Mesenchymal stem cell (in vitro differentiated cells and primary cell): Measurements from ENCODE around the gene PNLIPRP3.

ENCODE experiments used
- DNase-seq: peaks from one replicate; pipeline ENCODE4 v3.0.0-alpha.2; 2013
- H2AFZ ChIP-seq: one replicate; pipeline ENCODE4 v1.6.1; 2013; ENCODE audit warnings: low read depth, mild to moderate bottlenecking, control low read depth, inconsistent platforms, low read length, moderate library complexity
- H2AK5ac ChIP-seq: 2 replicates; pipeline ENCODE4 v1.6.1; 2013; ENCODE audit warnings: low read length, moderate library complexity, mild to moderate bottlenecking, inconsistent platforms; ENCODE audit not compliant: severe bottlenecking
- H2BK120ac ChIP-seq: one replicate; pipeline ENCODE4 v1.6.1; 2013; ENCODE audit warnings: low read depth, mild to moderate bottlenecking, inconsistent platforms, low read length, moderate library complexity
- H2BK12ac ChIP-seq, 2 experiments: one replicate each; pipeline ENCODE4 v1.6.1; 2013; ENCODE audit warnings: inconsistent platforms in 2 of 2, low read length in 2 of 2, mild to moderate bottlenecking in 2 of 2, moderate library complexity in 2 of 2, control low read depth in 1 of 2
- H2BK15ac ChIP-seq: one replicate; pipeline ENCODE4 v1.6.1; 2013; ENCODE audit warnings: mild to moderate bottlenecking, low read depth, inconsistent platforms; ENCODE audit not compliant: poor library complexity, severe bottlenecking
- H2BK5ac ChIP-seq: 2 replicates; pipeline ENCODE4 v1.6.1; 2013; ENCODE audit warnings: low read depth, mild to moderate bottlenecking, low read length, control low read depth, inconsistent platforms; ENCODE audit not compliant: poor library complexity, severe bottlenecking
- H3K14ac ChIP-seq, 2 experiments: one replicate each; pipeline ENCODE4 v1.6.1; 2013; ENCODE audit warnings: inconsistent platforms in 2 of 2, low read length in 2 of 2, control low read depth in 1 of 2, mild to moderate bottlenecking in 1 of 2, moderate library complexity in 1 of 2
- H3K18ac ChIP-seq, 2 experiments: one replicate each; pipeline ENCODE4 v1.6.1; 2013; ENCODE audit warnings: inconsistent platforms in 2 of 2, low read length in 2 of 2, control low read depth in 1 of 2, low read depth in 1 of 2, mild to moderate bottlenecking in 1 of 2
- H3K23ac ChIP-seq, 2 experiments: one replicate each; pipeline ENCODE4 v1.6.1; 2013; ENCODE audit warnings: inconsistent platforms in 2 of 2, low read length in 2 of 2, mild to moderate bottlenecking in 2 of 2, moderate library complexity in 2 of 2, control low read depth in 1 of 2
- H3K27ac ChIP-seq: 2 replicates; pipeline ENCODE4 v1.5.1; 2013; ENCODE audit warnings: mild to moderate bottlenecking, moderate library complexity, low read length, control low read depth, inconsistent platforms; ENCODE audit not compliant: poor library complexity, severe bottlenecking
- H3K27me3 ChIP-seq, 2 experiments: 2 replicates each; pipeline versions ENCODE4 v1.6.1 to v1.7.0; 2013; ENCODE audit warnings: low read length in 2 of 2, mild to moderate bottlenecking in 2 of 2, moderate library complexity in 2 of 2, control low read depth in 1 of 2, inconsistent platforms in 1 of 2; ENCODE audit not compliant: control insufficient read depth in 1 of 2, insufficient read depth in 1 of 2
- H3K36me3 ChIP-seq, 2 experiments: 2 replicates each; pipeline versions ENCODE4 v1.6.1 to v1.7.0; 2013; ENCODE audit warnings: low read length in 2 of 2, control low read depth in 1 of 2, inconsistent platforms in 1 of 2, low read depth in 1 of 2, mild to moderate bottlenecking in 1 of 2; ENCODE audit not compliant: insufficient read depth in 2 of 2, control insufficient read depth in 1 of 2
- H3K4ac ChIP-seq, 2 experiments: one replicate each; pipeline ENCODE4 v1.6.1; 2013; ENCODE audit warnings: inconsistent platforms in 2 of 2, low read length in 2 of 2, mild to moderate bottlenecking in 2 of 2, moderate library complexity in 2 of 2, control low read depth in 1 of 2, low read depth in 1 of 2
- H3K4me1 ChIP-seq: 2 replicates; pipeline ENCODE4 v1.6.1; 2013; ENCODE audit warnings: low read depth, low read length, control low read depth; ENCODE audit not compliant: control insufficient read depth, insufficient read depth
- H3K4me2 ChIP-seq: 2 replicates; pipeline ENCODE4 v1.6.1; 2013; ENCODE audit warnings: low read length, mild to moderate bottlenecking, inconsistent platforms; ENCODE audit not compliant: poor library complexity, severe bottlenecking
- H3K4me3 ChIP-seq, 2 experiments: 2 replicates each; pipeline versions ENCODE4 v1.5.1 to v1.7.0; 2013; ENCODE audit warnings: low read length in 2 of 2, mild to moderate bottlenecking in 2 of 2, control low read depth in 1 of 2, low read depth in 1 of 2; ENCODE audit not compliant: insufficient read depth in 1 of 2
- H3K79me1 ChIP-seq: replicated peaks from 2 replicates; pipeline ENCODE4 v1.6.1; 2013; ENCODE audit warnings: mild to moderate bottlenecking, control low read depth, low read length, inconsistent platforms; ENCODE audit not compliant: poor library complexity, severe bottlenecking
- H3K9ac ChIP-seq: 2 replicates; pipeline ENCODE4 v1.7.0; 2013; ENCODE audit warnings: mild to moderate bottlenecking, low read length, moderate library complexity
- H3K9me3 ChIP-seq: 2 replicates; pipeline ENCODE4 v1.7.0; 2013; ENCODE audit warnings: mild to moderate bottlenecking, low read length; ENCODE audit not compliant: control insufficient read depth
- H4K8ac ChIP-seq: one replicate; pipeline ENCODE4 v1.6.1; 2013; ENCODE audit warnings: inconsistent platforms, mild to moderate bottlenecking, low read length, moderate library complexity
- H4K91ac ChIP-seq: one replicate; pipeline ENCODE4 v1.6.1; 2013; ENCODE audit warnings: mild to moderate bottlenecking, low read length, inconsistent platforms
- WGBS: methylation state at CpG from one replicate; pipeline ENCODE4 v1.1.7; 2013; ENCODE audit warnings: mixed read lengths; 5-methylcytosine and 5-hydroxymethylcytosine counted together

The PNLIPRP3 gene

GRCh38 chr10:116403740-116404250, 23.9 kb upstream of the PNLIPRP3 start:
- Histone ChIP-seq H3K4me3 (no peak overlapping the region), H4K91ac (no peak overlapping the region), H2BK120ac (no peak overlapping the region), H3K23ac (no peak overlapping the region), H2BK5ac (no peak overlapping the region), H3K27ac (no peak overlapping the region), H4K8ac (no peak overlapping the region), H3K4me2 (no peak overlapping the region), H3K4ac (no peak overlapping the region), H3K36me3 (no peaks in the 10 kb centered on the region), H2BK15ac (no peak overlapping the region), H3K4me1 (no peaks in the 10 kb centered on the region), H2BK12ac (no peak overlapping the region), H2AK5ac (no peak overlapping the region), H3K9ac (no peak overlapping the region), H3K27me3 (no peaks in the 10 kb centered on the region), H3K9me3 (no peaks in the 10 kb centered on the region), H3K18ac (no peak overlapping the region), H2AFZ (no peak overlapping the region), H3K14ac (no peak overlapping the region), H3K79me1 (no peaks in the 10 kb centered on the region)
- WGBS, result 91% methylated on average over 4 of the region's 6 CpGs
- DNase-seq, result no peak

GRCh38 chr10:116408719-116409118, 18.9 kb upstream of the PNLIPRP3 start:
- no peak overlapping the region for H2BK15ac ChIP-seq
- no peak overlapping the region for H3K14ac ChIP-seq
- H3K4me3 ChIP-seq, result no peak overlapping the region
- H4K8ac ChIP-seq, result no peak overlapping the region
- no peak overlapping the region for H3K27ac ChIP-seq
- H2AFZ ChIP-seq, result no peak overlapping the region
- H3K4me2 ChIP-seq, result no peak overlapping the region
- H2BK5ac ChIP-seq, result no peak overlapping the region
- no peak overlapping the region for H3K23ac ChIP-seq
- H4K91ac ChIP-seq, result no peak overlapping the region
- no peaks in the 10 kb centered on the region for H3K79me1 ChIP-seq
- no peak for DNase-seq
- H3K4ac ChIP-seq, result no peak overlapping the region
- WGBS, result 74% methylated on average over 5 of the region's 7 CpGs
- H3K4me1 ChIP-seq, result no peaks in the 10 kb centered on the region
- no peaks in the 10 kb centered on the region for H3K36me3 ChIP-seq
- no peaks in the 10 kb centered on the region for H3K27me3 ChIP-seq
- H3K9ac ChIP-seq, result no peak overlapping the region
- H3K9me3 ChIP-seq, result no peaks in the 10 kb centered on the region
- H2AK5ac ChIP-seq, result no peak overlapping the region
- no peak overlapping the region for H2BK12ac ChIP-seq
- H3K18ac ChIP-seq, result no peak overlapping the region
- H2BK120ac ChIP-seq, result no peak overlapping the region

GRCh38 chr10:116410351-116410750, 17.3 kb upstream of the PNLIPRP3 start:
- Histone ChIP-seq H2BK120ac (no peak overlapping the region), H2BK15ac (no peak overlapping the region), H3K14ac (no peak overlapping the region), H3K18ac (no peak overlapping the region), H2AFZ (no peak overlapping the region), H3K79me1 (no peaks in the 10 kb centered on the region), H3K9ac (no peak overlapping the region), H2AK5ac (no peak overlapping the region), H3K27ac (no peak overlapping the region), H3K9me3 (no peaks in the 10 kb centered on the region), H3K36me3 (no peaks in the 10 kb centered on the region), H3K4ac (no peak overlapping the region), H3K27me3 (no peaks in the 10 kb centered on the region), H2BK5ac (no peak overlapping the region), H2BK12ac (no peak overlapping the region), H4K8ac (no peak overlapping the region), H3K4me2 (no peak overlapping the region), H3K4me3 (no peak overlapping the region), H4K91ac (no peak overlapping the region), H3K4me1 (no peaks in the 10 kb centered on the region), H3K23ac (no peak overlapping the region)
- WGBS, result 96% methylated on average over 4 of the region's 5 CpGs
- no peak for DNase-seq

GRCh38 chr10:116417821-116418220, 9.8 kb upstream of the PNLIPRP3 start:
- Histone ChIP-seq H3K27ac (no peak overlapping the region), H2BK15ac (no peak overlapping the region), H3K36me3 (no peaks in the 10 kb centered on the region), H3K23ac (no peak overlapping the region), H3K4ac (no peak overlapping the region), H4K8ac (no peak overlapping the region), H3K4me1 (no peaks in the 10 kb centered on the region), H3K14ac (no peak overlapping the region), H3K4me3 (no peak overlapping the region), H2AK5ac (no peak overlapping the region), H4K91ac (no peak overlapping the region), H3K79me1 (no peaks in the 10 kb centered on the region), H3K27me3 (no peaks in the 10 kb centered on the region), H3K9ac (peak overlapping the region; percentile 78), H2BK12ac (no peak overlapping the region), H2BK120ac (no peak overlapping the region), H3K18ac (no peak overlapping the region), H3K9me3 (no peaks in the 10 kb centered on the region), H2AFZ (no peak overlapping the region), H3K4me2 (no peak overlapping the region), H2BK5ac (no peak overlapping the region)
- DNase-seq, result no peak
- WGBS, result 80% methylated on average over 1 of the region's 2 CpGs
